Esophagus muscularis mucosa (tissue), 4 donors: Measurements from ENCODE around the gene ZNF234. TPM values are rescaled to one million over a fixed set of nuclear protein-coding genes. Genes with fewer than 3 reads are reported as not detected.

Experiments
- DNase-seq: peaks from one replicate; pipeline ENCODE4 v3.0.0-alpha.2; 2017; ENCODE audit errors: extremely low spot score
- H3K27ac ChIP-seq, 4 donors: fragments of 200-600 bp; sonication (generic); replicated peaks in 1 of 4; 1 replicate in 3 of 4; 2 replicates in 1 of 4; pipeline ENCODE4 v1.5.1; 2016 to 2019; ENCODE audit warnings: mild to moderate bottlenecking in 1 of 4
- H3K27me3 ChIP-seq, 4 donors: fragments of 200-600 bp; sonication (generic); one replicate each; pipeline versions ENCODE4 v1.5.1 to v1.6.0; 2016 to 2019
- H3K36me3 ChIP-seq, 4 donors: fragments of 200-600 bp; sonication (generic); one replicate each; pipeline ENCODE4 v1.5.1; 2016 to 2019
- H3K4me1 ChIP-seq, 4 donors: fragments of 200-600 bp; sonication (generic); one replicate each; pipeline ENCODE4 v1.5.1; 2016 to 2019
- H3K4me3 ChIP-seq, 4 donors: fragments of 200-600 bp; sonication (generic); 1 replicate in 2 of 4; 2 replicates in 2 of 4; pipeline ENCODE4 v1.5.1; 2016 to 2019; ENCODE audit warnings: mild to moderate bottlenecking in 4 of 4, moderate library complexity in 1 of 4
- H3K9me3 ChIP-seq, 4 donors: fragments of 200-600 bp; sonication (generic); 1 replicate in 3 of 4; 2 replicates in 1 of 4; pipeline ENCODE4 v1.5.1; 2016 to 2019
- CTCF ChIP-seq, 3 experiments: fragments of 200-600 bp in 2 of 3; fragments of 450-650 bp in 1 of 3; sonication (generic) in 2 of 3; IDR thresholded peaks; one replicate each; pipeline ENCODE4 v1.5.1; 2017 to 2019; ENCODE audit warnings: antibody characterized with exemption in 3 of 3, mild to moderate bottlenecking in 2 of 3, moderate library complexity in 1 of 3
- EP300 ChIP-seq: sonication (generic); formaldehyde crosslinking; IDR thresholded peaks from one replicate; pipeline ENCODE4 v1.6.1; 2017; ENCODE audit warnings: antibody characterized with exemption
- POLR2A ChIP-seq: fragments of 450-650 bp; IDR thresholded peaks from one replicate; pipeline ENCODE4 v1.6.1; 2017; ENCODE audit warnings: antibody characterized with exemption, moderate library complexity, mild to moderate bottlenecking, low read depth
- POLR2AphosphoS5 ChIP-seq, 2 donors: sonication (generic); formaldehyde crosslinking; IDR thresholded peaks; one replicate each; pipeline ENCODE4 v1.6.1; 2017; ENCODE audit warnings: antibody characterized with exemption in 2 of 2
- WGBS: methylation state at CpG from one replicate; pipeline ENCODE4 v1.1.5; 2018; 5-methylcytosine and 5-hydroxymethylcytosine counted together
- intact Hi-C: fragments of 100-400 bp; cut with DNase I; formaldehyde crosslinking; loops from one replicate; pipeline ENCODE4 v1.15.1; 2023
- total RNA-seq, 4 donors: library from RNA; depleted of rRNA; stranded (reverse); fragments of >200 nt; gene quantifications; one replicate each; pipeline versions ENCODE4 v1.1.0 to v1.2.1, GENCODE V29; 2016

ZNF234 gene
- total RNA-seq, 4 donors from 2014 or later, result 5.4 to 7.0 (median 5.7) TPM

DNA sequence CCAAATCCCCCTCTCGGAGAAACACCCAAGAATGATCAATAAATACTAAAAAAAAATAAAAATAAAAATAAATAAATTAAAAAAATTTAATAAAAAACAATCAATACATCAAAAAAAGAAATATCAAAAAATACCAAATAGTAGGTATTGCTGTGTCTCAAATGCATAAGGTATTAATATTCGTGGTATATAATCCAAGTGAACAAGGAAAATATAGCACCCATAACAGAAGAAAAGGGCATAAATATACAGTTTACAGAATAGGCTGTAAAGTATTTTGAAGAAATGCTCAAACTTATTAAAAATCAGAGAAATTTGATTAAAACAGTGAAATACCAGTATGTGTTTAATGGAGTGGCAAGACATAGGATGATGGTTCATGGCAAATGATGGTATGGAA, 63.4 kb downstream of the ZNF234 start:
- DNase-seq, result no peak
- no peaks in the 10 kb centered on the region for H3K27me3 ChIP-seq
- H3K36me3 ChIP-seq, result no peaks in the 10 kb centered on the region
- TF ChIP-seq POLR2A (no peak), CTCF (IDR thresholded peaks at IDR 0.05) (no peak), EP300 (no peak), POLR2AphosphoS5 (IDR thresholded peaks at IDR 0.05) (no peak)
- H3K4me1 ChIP-seq, result peaks cover 6 to 9% (median 7%) of the 10 kb centered on the region in 4 donors
- H3K9me3 ChIP-seq, result peaks cover 0 to 18% (median 4%) of the 10 kb centered on the region in 4 donors
- no peak overlapping the region for H3K27ac ChIP-seq
- WGBS, result 84% methylated on average over 2 of the region's 2 CpGs
- intact Hi-C loops, result no loop called here
- H3K4me3 ChIP-seq, result no peak overlapping the region

DNA sequence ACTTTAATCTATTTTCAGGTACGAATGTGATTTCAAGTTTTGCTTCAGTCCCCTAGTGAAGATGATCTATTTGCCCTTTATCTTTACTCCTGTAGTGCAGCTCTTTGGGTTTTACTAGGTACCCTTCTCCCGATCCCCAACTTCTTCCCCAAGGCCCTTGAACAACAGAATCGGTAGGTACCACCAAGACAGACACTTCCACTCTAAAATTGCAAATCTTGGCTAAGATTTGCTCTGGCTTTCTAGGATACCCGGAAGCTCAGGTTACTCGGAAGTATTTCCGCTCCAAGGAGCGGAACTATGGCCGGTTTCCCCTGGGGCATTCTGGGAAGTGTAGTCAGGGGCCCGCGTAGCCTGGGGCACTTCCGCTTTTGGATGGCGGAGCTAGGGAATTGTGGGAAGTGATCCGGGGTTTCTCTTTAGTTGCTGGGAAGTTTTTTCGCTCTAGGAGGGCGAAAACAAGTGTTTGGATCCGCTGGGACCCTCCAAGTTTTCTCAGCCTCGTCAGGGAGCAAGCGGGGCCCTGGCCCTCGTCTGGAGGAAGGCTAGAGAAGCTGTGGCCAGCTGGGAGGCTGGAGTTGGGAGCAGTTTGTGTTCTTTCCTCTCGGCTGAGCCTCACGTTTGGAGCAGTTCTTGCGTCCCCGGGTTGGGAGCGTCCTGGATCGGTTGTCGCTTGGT, 65.9 kb downstream of the ZNF234 start:
- H3K4me3 ChIP-seq, result peak overlapping the region; percentile 65 to 68 (median 67)
- peaks cover 0 to 10% (median 4%) of the 10 kb centered on the region in 4 donors for H3K9me3 ChIP-seq
- peaks cover 6 to 12% (median 7%) of the 10 kb centered on the region in 4 donors for H3K4me1 ChIP-seq
- intact Hi-C loops, result no loop called here
- H3K27me3 ChIP-seq, result no peaks in the 10 kb centered on the region
- 6% methylated on average over 19 of the region's 26 CpGs for WGBS
- no peaks in the 10 kb centered on the region for H3K36me3 ChIP-seq
- TF ChIP-seq EP300, result no peak
- no peak for TF ChIP-seq CTCF (IDR thresholded peaks at IDR 0.05)
- TF ChIP-seq POLR2A, result no peak
- peak; percentile 53 to 90 for TF ChIP-seq POLR2AphosphoS5 (IDR thresholded peaks at IDR 0.05)
- peak overlapping the region; percentile 83 to 92 (median 84) for H3K27ac ChIP-seq
- DNase-seq, result peak; percentile 96

Other genes starting within 250 kb of the ZNF234 start
- gene ZNF45, start 206.3 kb upstream of the ZNF234 start, total RNA-seq, result 10 to 100 TPM; 10.1 to 13.1 (median 12.5) TPM
- 1 to 10 TPM; 3.5 to 7.1 (median 5.2) TPM for gene ZNF221, start 190.3 kb upstream of the ZNF234 start, total RNA-seq
- 1 to 10 TPM; 5.3 to 6.2 (median 5.9) TPM for gene ZNF155, start 157.4 kb upstream of the ZNF234 start, total RNA-seq
- 1 to 10 TPM; 2.7 to 7.5 (median 3.5) TPM for gene ZNF230, start 138.6 kb upstream of the ZNF234 start, total RNA-seq
- 1 to 10 TPM; 1.2 to 3.8 (median 2.3) TPM for gene ZNF222, start 116.2 kb upstream of the ZNF234 start, total RNA-seq
- gene ZNF223, start 89.5 kb upstream of the ZNF234 start, total RNA-seq, result 1 to 10 TPM in 3 of 4 donors, under 1 TPM in 1; 0.83 to 2.6 (median 2.5) TPM
- 1 to 10 TPM; 1.3 to 2.9 (median 2.5) TPM for gene ZNF284, start 69.4 kb upstream of the ZNF234 start, total RNA-seq
- 10 to 100 TPM; 12.4 to 28.7 (median 16.2) TPM for gene ZNF224, start 47.2 kb upstream of the ZNF234 start, total RNA-seq
- gene ZNF225, start 28.2 kb upstream of the ZNF234 start, total RNA-seq, result 1 to 10 TPM; 3.3 to 6.2 (median 3.9) TPM
- 10 to 100 TPM; 12.9 to 14.4 (median 13.2) TPM for gene ZNF226, start 23.5 kb downstream of the ZNF234 start, total RNA-seq
- gene ZNF227, start 71.0 kb downstream of the ZNF234 start, total RNA-seq, result 10 to 100 TPM; 10.9 to 13.3 (median 12.4) TPM
- gene ZNF233, start 118.3 kb downstream of the ZNF234 start, total RNA-seq, result 1 to 10 TPM in 2 of 4 donors, under 1 TPM in 2; 0.50 to 2.1 (median 0.98) TPM
- gene ZNF235, start 163.5 kb downstream of the ZNF234 start, total RNA-seq, result 1 to 10 TPM; 4.1 to 5.6 (median 4.5) TPM
- gene ZNF112, start 215.1 kb downstream of the ZNF234 start, total RNA-seq, result 1 to 10 TPM; 2.7 to 6.6 (median 4.2) TPM